GM19239 (cell line): ENCODE results near the gene SP3.

ENCODE experiments used
- DNase-seq: peaks from one replicate; pipeline ENCODE4 v3.0.0; 2011; ENCODE audit warnings: low spot score; ENCODE audit not compliant: insufficient read length
- FAIRE-seq: peaks from 2 replicates; lab custom pipeline; 2011; peaks lifted over from hg19 to GRCh38; lab: Jason Lieb, UNC

Gene SP3

GRCh38 chr2:173866874-173867618 lies 98.1 kb downstream of the SP3 start:
- DNase-seq (no peak), FAIRE-seq (no peak)

DNA sequence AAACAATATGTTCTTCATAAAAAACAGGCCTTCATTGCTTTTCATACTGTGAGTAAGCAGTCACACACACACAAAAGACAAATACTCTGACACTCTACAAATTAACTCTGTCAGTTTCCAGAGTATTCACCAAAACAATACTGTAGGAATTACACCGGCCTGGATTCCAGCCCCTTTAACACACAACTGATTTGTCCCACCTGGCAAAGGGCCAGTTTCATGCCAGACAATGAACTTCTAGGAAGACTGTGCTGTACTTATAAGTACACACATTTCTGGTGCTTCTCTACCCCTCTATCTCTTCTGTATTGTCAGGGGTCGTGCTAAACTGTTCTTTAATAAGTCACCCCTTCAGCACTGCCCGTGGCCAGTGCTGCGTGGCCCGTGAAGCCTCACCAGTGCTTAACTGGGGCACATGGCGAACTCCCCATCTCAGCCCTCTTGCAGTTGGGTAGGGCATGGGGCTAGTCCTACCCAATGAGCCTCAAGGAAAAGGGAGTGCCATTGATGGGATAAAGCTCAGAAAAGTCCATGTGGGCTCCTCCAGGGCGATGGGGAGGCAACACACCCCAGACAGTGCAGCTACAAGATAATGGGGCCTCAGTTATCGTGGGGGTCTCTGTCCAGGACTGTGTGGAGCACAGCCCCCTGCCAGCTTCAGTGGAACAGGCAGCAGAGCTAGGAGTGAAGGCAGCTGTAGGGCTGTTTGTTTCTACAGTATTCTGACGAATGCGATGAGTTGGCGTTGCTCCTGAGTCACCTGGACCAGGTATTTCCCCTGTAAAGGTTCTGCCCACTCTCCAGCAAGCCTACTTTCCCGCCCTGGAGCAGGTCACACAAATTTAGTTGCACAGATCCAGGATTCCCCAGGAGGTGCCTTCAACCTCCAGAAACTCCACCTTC lies 99.0 kb downstream of the SP3 start:
- DNase-seq = no peak
- FAIRE-seq = no peak

GRCh38 chr2:173862612-173863217 lies 102.5 kb downstream of the SP3 start:
- no peak for DNase-seq
- no peak for FAIRE-seq

DNA sequence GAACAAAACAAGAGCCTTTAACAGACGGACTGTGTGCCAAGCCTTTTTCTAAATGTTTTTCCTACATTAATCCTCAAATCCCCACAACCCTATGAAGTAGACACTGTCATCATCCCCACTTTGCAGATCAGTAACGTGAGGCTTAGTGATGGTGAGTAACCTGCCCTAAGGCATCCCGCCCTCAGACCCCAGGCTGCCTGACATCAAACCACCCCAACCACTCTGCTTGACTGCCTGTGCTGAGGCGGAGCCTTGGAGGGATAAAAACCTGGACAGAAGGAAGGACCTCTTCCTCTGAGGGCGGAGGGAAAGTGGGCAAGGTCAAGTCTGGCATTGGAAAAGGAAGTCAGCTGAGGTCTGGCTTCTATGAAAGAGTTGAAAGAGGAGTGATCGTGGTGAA lies 104.6 kb downstream of the SP3 start:
- FAIRE-seq = no peak
- DNase-seq = no peak

DNA sequence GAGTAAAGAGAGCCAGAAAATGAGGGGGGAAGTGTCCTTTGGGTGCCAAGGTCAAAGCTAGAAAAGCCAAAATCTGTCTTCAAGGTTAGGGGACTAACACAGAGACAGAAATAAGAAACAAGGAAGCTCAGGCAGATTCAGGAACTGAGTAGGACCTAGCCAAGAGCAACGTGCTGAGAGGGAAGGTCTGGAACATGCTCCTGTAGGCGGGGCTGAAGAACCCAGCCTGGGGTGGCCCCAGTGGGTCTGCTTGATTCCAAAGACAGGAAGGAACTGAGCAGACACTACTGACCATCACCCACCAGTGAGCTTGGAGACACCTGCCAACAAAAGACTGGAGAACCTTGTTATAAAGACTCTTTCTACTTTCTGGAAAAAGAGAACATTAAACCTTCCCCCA lies 105.1 kb downstream of the SP3 start:
- FAIRE-seq (no peak), DNase-seq (no peak)

DNA sequence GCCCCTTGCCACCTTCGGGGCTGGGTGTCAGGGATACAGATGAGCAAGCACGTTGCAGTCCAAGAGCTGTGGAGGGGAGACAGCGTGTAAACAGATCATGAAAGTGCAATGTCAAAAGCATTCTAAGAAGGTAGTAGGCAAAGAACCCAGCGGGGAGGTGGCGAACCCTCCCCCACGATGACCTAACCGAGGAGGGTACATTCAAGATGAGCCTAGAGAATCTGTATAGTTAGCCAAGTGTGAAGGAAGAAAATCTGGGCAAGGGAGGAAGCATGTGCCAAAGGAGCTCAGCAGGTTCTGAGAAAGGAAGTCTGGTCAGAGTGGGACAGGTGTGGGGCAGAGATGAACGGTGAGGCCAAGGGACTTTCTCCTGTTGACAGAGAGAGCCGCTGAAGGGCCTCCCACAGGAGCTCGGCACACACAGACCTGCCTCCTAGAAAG lies 106.9 kb downstream of the SP3 start:
- FAIRE-seq (no peak), DNase-seq (peak; percentile 5)
